Common myeloid progenitor, CD34-positive (primary cell): ENCODE measurements around the gene RELA.

Experiments
- CTCF ChIA-PET: fragments of 350-600 bp; sonication (Branson Sonifier 250); formaldehyde crosslinking; loops from one replicate; lab custom pipeline; 2021; ENCODE audit warnings: antibody characterized with exemption; lab: Charles Lee
- POLR2A ChIA-PET: fragments of 350-600 bp; sonication (Branson Sonifier 250); formaldehyde crosslinking; loops from one replicate; lab custom pipeline; 2021; ENCODE audit warnings: antibody characterized with exemption; lab: Charles Lee
- DNase-seq, 3 donors: peaks; one replicate each; pipeline versions ENCODE4 v3.0.0 to v3.0.0-alpha.2; 2013
- H3K27ac ChIP-seq, 2 experiments: 1 replicate in 1 of 2; 2 replicates in 1 of 2; pipeline ENCODE4 v1.7.0; 2013; ENCODE audit warnings: inconsistent platforms in 2 of 2, low read length in 2 of 2, mild to moderate bottlenecking in 2 of 2, low read depth in 1 of 2, moderate library complexity in 1 of 2; ENCODE audit not compliant: severe bottlenecking in 2 of 2, insufficient read depth in 1 of 2, poor library complexity in 1 of 2
- H3K27me3 ChIP-seq, 5 experiments: replicated peaks in 2 of 5; 1 replicate in 3 of 5; 2 replicates in 2 of 5; pipeline versions ENCODE4 v1.6.1 to v1.7.0; 2013; ENCODE audit warnings: low read length in 4 of 5, mild to moderate bottlenecking in 2 of 5, moderate library complexity in 2 of 5, inconsistent platforms in 1 of 5; ENCODE audit not compliant: insufficient read depth in 5 of 5, control insufficient read depth in 4 of 5
- H3K36me3 ChIP-seq, 4 experiments: 1 replicate in 2 of 4; 2 replicates in 2 of 4; pipeline versions ENCODE4 v1.6.1 to v1.7.0; 2013; ENCODE audit warnings: low read length in 3 of 4, control low read depth in 1 of 4, mild to moderate bottlenecking in 1 of 4; ENCODE audit not compliant: control insufficient read depth in 4 of 4, insufficient read depth in 4 of 4
- H3K4me1 ChIP-seq, 4 experiments: 1 replicate in 3 of 4; 2 replicates in 1 of 4; pipeline versions ENCODE4 v1.6.1 to v1.7.1; 2013; ENCODE audit warnings: low read length in 3 of 4, mild to moderate bottlenecking in 3 of 4, control low read depth in 1 of 4, inconsistent platforms in 1 of 4, moderate library complexity in 1 of 4; ENCODE audit not compliant: control insufficient read depth in 4 of 4, insufficient read depth in 4 of 4; ENCODE audit errors: control extremely low read depth in 1 of 4
- H3K4me3 ChIP-seq, 7 experiments: 1 replicate in 4 of 7; 2 replicates in 3 of 7; pipeline versions ENCODE4 v1.5.1 to v1.7.0; 2013; ENCODE audit warnings: mild to moderate bottlenecking in 7 of 7, low read length in 6 of 7, moderate library complexity in 6 of 7, inconsistent platforms in 2 of 7, low read depth in 2 of 7, control low read depth in 1 of 7; ENCODE audit not compliant: insufficient read depth in 4 of 7, control insufficient read depth in 1 of 7; ENCODE audit errors: extremely low read depth in 1 of 7
- H3K9me3 ChIP-seq, 5 experiments: 1 replicate in 4 of 5; 2 replicates in 1 of 5; pipeline versions ENCODE4 v1.6.1 to v1.7.1; 2013; ENCODE audit warnings: low read length in 4 of 5, mild to moderate bottlenecking in 2 of 5, inconsistent platforms in 1 of 5, low read depth in 1 of 5, moderate library complexity in 1 of 5; ENCODE audit not compliant: control insufficient read depth in 4 of 5, insufficient read depth in 2 of 5; ENCODE audit errors: control extremely low read depth in 1 of 5
- WGBS: methylation state at CpG from one replicate; pipeline ENCODE4 v1.1.5; 2013; ENCODE audit not compliant: insufficient coverage; 5-methylcytosine and 5-hydroxymethylcytosine counted together

Gene RELA

GRCh38 chr11:65616575-65617001, 46.1 kb downstream of the RELA start:
- Histone ChIP-seq H3K4me3 (peak overlapping the region; percentile 37 to 95 (median 73)), H3K27ac (peak overlapping the region; percentile 68 to 91), H3K36me3 (peaks cover 10 to 54% (median 36%) of the 10 kb centered on the region in 4 experiments), H3K27me3 (no peaks in the 10 kb centered on the region), H3K9me3 (no peaks in the 10 kb centered on the region), H3K4me1 (peaks cover 0 to 38% (median 34%) of the 10 kb centered on the region in 4 experiments)
- no peak for DNase-seq
- 93% methylated on average over 8 of the region's 10 CpGs for WGBS
- ChIA-PET CTCF (interaction anchor here (1.0 to 3.5 kb wide), 6 partner anchors 9 to 95 kb away, joined by 3 to 14 read pairs (median 5); partner anchors contain the start of gene KAT5), POLR2A (no interaction called here)

- Histone ChIP-seq H3K4me3 (peak overlapping the region; percentile 53 to 95 (median 73)), H3K36me3 (peaks cover 10 to 49% (median 34%) of the 10 kb centered on the region in 4 experiments), H3K4me1 (peaks cover 0 to 43% (median 39%) of the 10 kb centered on the region in 4 experiments), H3K9me3 (no peaks in the 10 kb centered on the region), H3K27me3 (no peaks in the 10 kb centered on the region), H3K27ac (peak overlapping the region; percentile 68 to 91)
- peak in 1 of 3 donors; percentile 32 for DNase-seq
- WGBS, result 2% methylated on average over 33 of the region's 50 CpGs
- ChIA-PET CTCF (interaction anchor here (1.2 to 16.3 kb wide), 7 partner anchors 10 to 44 kb away, joined by 3 to 229 read pairs (median 6); partner anchors contain the start of gene KCNK7), POLR2A (interaction anchor here (0.9 to 1.5 kb wide), 5 partner anchors 10 to 272 kb away, joined by 3 to 8 read pairs (median 3); partner anchors contain the start of genes AP5B1, FIBP and RELA)
Observed at GRCh38 chr11:65615950-65616574, 46.7 kb downstream of the RELA start.

GRCh38 chr11:65615229-65615949, 47.3 kb downstream of the RELA start, which contains the start of gene PCNX3:
PCNX3 (plus strand) TSS chr11:65615776; CDS start chr11:65616312, 536 bp downstream.
- WGBS, result under 1% methylated on average over 51 of the region's 55 CpGs
- Histone ChIP-seq H3K36me3 (peaks cover 10 to 42% (median 30%) of the 10 kb centered on the region in 4 experiments), H3K4me3 (peak within 1 kb of the TSS; percentile 73 to 98 (median 86)), H3K27me3 (no peaks in the 10 kb centered on the region), H3K4me1 (peaks cover 4 to 50% (median 46%) of the 10 kb centered on the region in 4 experiments), H3K27ac (peak within 1 kb of the TSS; percentile 82 to 93), H3K9me3 (no peaks in the 10 kb centered on the region)
- CTCF ChIA-PET, result interaction anchor here (0.8 to 16.3 kb wide), 10 partner anchors 10 to 74 kb away, joined by 3 to 229 read pairs (median 4); partner anchors contain the start of genes KCNK7 and ZNRD2
- DNase-seq, result peak; percentile 100
- POLR2A ChIA-PET, result interaction anchor here (0.9 to 1.5 kb wide), 7 partner anchors 11 to 273 kb away, joined by 3 to 8 read pairs (median 3); partner anchors contain the start of genes AP5B1, FIBP and RELA

- WGBS, result 9% methylated on average over 36 of the region's 43 CpGs
- no peaks in the 10 kb centered on the region for H3K9me3 ChIP-seq
- POLR2A ChIA-PET, result interaction anchor here (0.7 to 1.8 kb wide), 5 partner anchors 18 to 99 kb away, joined by 3 to 4 read pairs (median 3); partner anchors contain the start of genes FAM89B, KAT5 and KCNK7
- peak overlapping the region; percentile 73 to 98 (median 86) for H3K4me3 ChIP-seq
- H3K27me3 ChIP-seq, result no peaks in the 10 kb centered on the region
- peaks cover 5 to 39% (median 27%) of the 10 kb centered on the region in 4 experiments for H3K36me3 ChIP-seq
- DNase-seq, result no peak
- peaks cover 5 to 64% (median 59%) of the 10 kb centered on the region in 4 experiments for H3K4me1 ChIP-seq
- peak overlapping the region; percentile 82 to 93 for H3K27ac ChIP-seq
- CTCF ChIA-PET, result interaction anchor here (0.7 to 16.3 kb wide), 8 partner anchors 9 to 271 kb away, joined by 3 to 229 read pairs (median 5); partner anchors contain the start of genes FAM89B and KCNK7
Observed at GRCh38 chr11:65613091-65613928, 49.4 kb downstream of the RELA start.

- Histone ChIP-seq H3K4me3 (peak overlapping the region; percentile 48 to 98 (median 86)), H3K36me3 (peaks cover 10 to 39% (median 29%) of the 10 kb centered on the region in 4 experiments), H3K27ac (peak overlapping the region; percentile 82 to 93), H3K27me3 (no peaks in the 10 kb centered on the region), H3K4me1 (peaks cover 5 to 64% (median 59%) of the 10 kb centered on the region in 4 experiments), H3K9me3 (no peaks in the 10 kb centered on the region)
- WGBS, result 34% methylated on average over 7 of the region's 7 CpGs
- POLR2A ChIA-PET, result interaction anchor here (1.0 to 1.1 kb wide), 2 partner anchors 17 to 99 kb away, joined by 3 to 4 read pairs; partner anchors contain the start of genes KAT5 and KCNK7
- no peak for DNase-seq
- CTCF ChIA-PET, result interaction anchor here (0.7 to 16.3 kb wide), 9 partner anchors 8 to 271 kb away, joined by 3 to 229 read pairs (median 4); partner anchors contain the start of genes FAM89B and KCNK7
Observed at GRCh38 chr11:65612691-65613090, 50.0 kb downstream of the RELA start.
